ENCODE measurements around the gene TRAPPC12.
"Not testable (repeated sequence)": the region's sequence is repeated elsewhere in the genome, so short reads cannot be mapped to it uniquely, and the experiment has no call there.

TRAPPC12 gene

GRCh38 chr2:3365219-3365618 is 14.3 kb upstream of the TRAPPC12 start:
- Histone ChIP-seq H3K9ac (ENCODE audit: low read length in 5 of 5) (no peak overlapping the region), H3K4me1 (ENCODE audit: control insufficient read depth in 5 of 5, insufficient read depth in 5 of 5, low read length in 5 of 5) (peaks cover 0 to 3% (median 0%) of the 10 kb centered on the region in 5 donors), H3K27me3 (ENCODE audit: control insufficient read depth in 5 of 5, insufficient read depth in 4 of 5, low read length in 5 of 5) (no peaks in the 10 kb centered on the region), H3K27ac (ENCODE audit: low read depth, low read length) (no peak overlapping the region), H3K9me3 (ENCODE audit: control insufficient read depth in 5 of 5, low read length in 5 of 5) (no peaks in the 10 kb centered on the region), H3K4me3 (ENCODE audit: low read depth in 1 of 5, low read length in 5 of 5) (no peak overlapping the region), H3K36me3 (ENCODE audit: control insufficient read depth in 5 of 5, insufficient read depth in 5 of 5, low read length in 5 of 5) (no peaks in the 10 kb centered on the region)

DNA sequence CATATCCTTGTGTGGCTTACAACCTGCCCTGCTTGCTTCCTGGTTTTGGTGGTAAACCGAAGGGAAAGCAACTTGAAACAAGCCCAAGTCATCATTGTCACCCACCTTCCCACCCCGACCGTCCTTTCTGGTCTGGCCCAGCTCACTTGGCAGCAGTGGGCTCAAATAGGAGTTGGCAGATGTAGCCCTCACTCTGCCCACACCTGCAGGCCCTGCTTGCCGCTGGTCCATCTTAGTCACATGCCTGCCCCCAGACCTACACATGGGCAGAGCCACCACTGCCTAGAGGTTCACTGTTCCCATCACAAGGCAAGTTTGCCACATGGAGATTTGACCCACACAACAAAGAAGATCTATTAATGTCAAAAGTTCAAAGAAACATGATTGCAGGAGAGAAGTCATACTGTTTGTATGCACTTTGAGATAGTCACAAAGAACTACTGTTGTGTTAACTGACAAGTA is 11.2 kb upstream of the TRAPPC12 start:
- Histone ChIP-seq H3K27ac (ENCODE audit: low read depth, low read length) (no peak overlapping the region), H3K9me3 (ENCODE audit: control insufficient read depth in 5 of 5, low read length in 5 of 5) (no peaks in the 10 kb centered on the region), H3K9ac (ENCODE audit: low read length in 5 of 5) (no peak overlapping the region), H3K4me3 (ENCODE audit: low read depth in 1 of 5, low read length in 5 of 5) (no peak overlapping the region), H3K4me1 (ENCODE audit: control insufficient read depth in 5 of 5, insufficient read depth in 5 of 5, low read length in 5 of 5) (peaks cover 0 to 3% (median 0%) of the 10 kb centered on the region in 5 donors), H3K36me3 (ENCODE audit: control insufficient read depth in 5 of 5, insufficient read depth in 5 of 5, low read length in 5 of 5) (no peaks in the 10 kb centered on the region), H3K27me3 (ENCODE audit: control insufficient read depth in 5 of 5, insufficient read depth in 4 of 5, low read length in 5 of 5) (no peaks in the 10 kb centered on the region)

GRCh38 chr2:3369340-3370181 is 9.9 kb upstream of the TRAPPC12 start:
- not testable (repeated sequence) for H3K4me3 ChIP-seq (ENCODE audit: low read depth in 1 of 5, low read length in 5 of 5); H3K27ac ChIP-seq (ENCODE audit: low read depth, low read length); H3K9me3 ChIP-seq (ENCODE audit: control insufficient read depth in 5 of 5, low read length in 5 of 5); H3K9ac ChIP-seq (ENCODE audit: low read length in 5 of 5); H3K36me3 ChIP-seq (ENCODE audit: control insufficient read depth in 5 of 5, insufficient read depth in 5 of 5, low read length in 5 of 5); H3K4me1 ChIP-seq (ENCODE audit: control insufficient read depth in 5 of 5, insufficient read depth in 5 of 5, low read length in 5 of 5); H3K27me3 ChIP-seq (ENCODE audit: control insufficient read depth in 5 of 5, insufficient read depth in 4 of 5, low read length in 5 of 5)

DNA sequence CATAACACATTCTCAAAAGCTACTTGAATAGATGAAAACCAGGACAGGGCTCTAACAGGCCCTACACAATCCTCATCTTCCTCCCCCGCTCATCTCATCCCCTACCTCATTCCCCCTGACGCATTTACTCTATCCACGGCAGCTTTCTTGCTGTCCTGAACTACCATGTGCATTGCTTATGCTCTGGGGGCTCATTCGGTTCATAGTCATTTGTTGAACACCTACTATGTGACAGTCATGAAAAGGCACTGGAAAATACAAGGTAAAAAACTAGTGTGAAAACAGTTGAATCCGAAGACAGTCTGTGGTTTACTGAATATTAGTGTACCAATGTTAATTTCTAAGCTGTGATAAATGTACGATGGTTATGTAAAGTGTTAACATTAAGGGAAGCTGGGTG is 2.7 kb upstream of the TRAPPC12 start:
- no peaks in the 10 kb centered on the region for H3K27me3 ChIP-seq (ENCODE audit: control insufficient read depth in 5 of 5, insufficient read depth in 4 of 5, low read length in 5 of 5)
- H3K4me1 ChIP-seq (ENCODE audit: control insufficient read depth in 5 of 5, insufficient read depth in 5 of 5, low read length in 5 of 5): peaks cover 4 to 43% (median 37%) of the 10 kb centered on the region in 5 donors
- no peak overlapping the region for H3K27ac ChIP-seq (ENCODE audit: low read depth, low read length)
- no peaks in the 10 kb centered on the region for H3K9me3 ChIP-seq (ENCODE audit: control insufficient read depth in 5 of 5, low read length in 5 of 5)
- H3K36me3 ChIP-seq (ENCODE audit: control insufficient read depth in 5 of 5, insufficient read depth in 5 of 5, low read length in 5 of 5): peaks cover 0 to 4% (median 0%) of the 10 kb centered on the region in 5 donors
- peak overlapping the region in 1 of 5 donors; percentile 85 for H3K9ac ChIP-seq (ENCODE audit: low read length in 5 of 5)
- H3K4me3 ChIP-seq (ENCODE audit: low read depth in 1 of 5, low read length in 5 of 5): peak overlapping the region; percentile 89 to 99 (median 94)

GRCh38 chr2:3377279-3377611 is 2.2 kb upstream of the TRAPPC12 start:
- Histone ChIP-seq H3K4me3 (ENCODE audit: low read depth in 1 of 5, low read length in 5 of 5) (peak overlapping the region; percentile 89 to 99 (median 94)), H3K9ac (ENCODE audit: low read length in 5 of 5) (peak overlapping the region; percentile 3 to 94 (median 85)), H3K4me1 (ENCODE audit: control insufficient read depth in 5 of 5, insufficient read depth in 5 of 5, low read length in 5 of 5) (peaks cover 4 to 43% (median 37%) of the 10 kb centered on the region in 5 donors), H3K27me3 (ENCODE audit: control insufficient read depth in 5 of 5, insufficient read depth in 4 of 5, low read length in 5 of 5) (no peaks in the 10 kb centered on the region), H3K36me3 (ENCODE audit: control insufficient read depth in 5 of 5, insufficient read depth in 5 of 5, low read length in 5 of 5) (peaks cover 0 to 4% (median 0%) of the 10 kb centered on the region in 5 donors), H3K27ac (ENCODE audit: low read depth, low read length) (peak overlapping the region; percentile 87), H3K9me3 (ENCODE audit: control insufficient read depth in 5 of 5, low read length in 5 of 5) (no peaks in the 10 kb centered on the region)

- H3K27me3 ChIP-seq (ENCODE audit: control insufficient read depth in 5 of 5, insufficient read depth in 4 of 5, low read length in 5 of 5): no peaks in the 10 kb centered on the region
- H3K27ac ChIP-seq (ENCODE audit: low read depth, low read length): peak within 1 kb of the TSS; percentile 87
- peak within 1 kb of the TSS; percentile 92 to 99 (median 94) for H3K4me3 ChIP-seq (ENCODE audit: low read depth in 1 of 5, low read length in 5 of 5)
- H3K36me3 ChIP-seq (ENCODE audit: control insufficient read depth in 5 of 5, insufficient read depth in 5 of 5, low read length in 5 of 5): peaks cover 0 to 7% (median 0%) of the 10 kb centered on the region in 5 donors
- no peaks in the 10 kb centered on the region for H3K9me3 ChIP-seq (ENCODE audit: control insufficient read depth in 5 of 5, low read length in 5 of 5)
- H3K9ac ChIP-seq (ENCODE audit: low read length in 5 of 5): peak within 1 kb of the TSS; percentile 3 to 94 (median 85)
- H3K4me1 ChIP-seq (ENCODE audit: control insufficient read depth in 5 of 5, insufficient read depth in 5 of 5, low read length in 5 of 5): peaks cover 4 to 43% (median 37%) of the 10 kb centered on the region in 5 donors
Measured at GRCh38 chr2:3377612-3378432, 1.7 kb upstream of the TRAPPC12 start, which contains the start of gene EIPR1. EIPR1 (minus strand) TSS chr2:3377818; CDS start chr2:3377689, 129 bp downstream.

DNA sequence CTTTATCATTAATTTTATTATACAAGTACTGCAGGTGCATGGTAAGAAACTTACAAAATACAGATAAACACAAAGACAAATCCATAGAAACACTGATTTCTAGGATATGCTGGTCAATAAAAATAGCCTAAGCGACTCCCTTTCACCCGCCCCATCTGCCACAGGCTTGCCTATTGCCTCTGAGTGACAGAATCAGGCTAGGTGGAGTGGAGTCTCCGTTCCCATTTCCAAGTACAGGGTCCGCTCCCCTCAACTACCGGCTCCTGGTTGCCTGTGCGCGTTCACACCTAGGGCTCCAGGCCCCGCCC is 201 bp upstream of the TRAPPC12 start:
- H3K4me3 ChIP-seq (ENCODE audit: low read depth in 1 of 5, low read length in 5 of 5): peak overlapping the region; percentile 75 to 97 (median 90)
- peak overlapping the region; percentile 89 for H3K27ac ChIP-seq (ENCODE audit: low read depth, low read length)
- peaks cover 4 to 43% (median 37%) of the 10 kb centered on the region in 5 donors for H3K4me1 ChIP-seq (ENCODE audit: control insufficient read depth in 5 of 5, insufficient read depth in 5 of 5, low read length in 5 of 5)
- no peaks in the 10 kb centered on the region for H3K27me3 ChIP-seq (ENCODE audit: control insufficient read depth in 5 of 5, insufficient read depth in 4 of 5, low read length in 5 of 5)
- H3K36me3 ChIP-seq (ENCODE audit: control insufficient read depth in 5 of 5, insufficient read depth in 5 of 5, low read length in 5 of 5): peaks cover 0 to 7% (median 0%) of the 10 kb centered on the region in 5 donors
- H3K9ac ChIP-seq (ENCODE audit: low read length in 5 of 5): peak overlapping the region in 4 of 5 donors; percentile 85 to 96 (median 90)
- H3K9me3 ChIP-seq (ENCODE audit: control insufficient read depth in 5 of 5, low read length in 5 of 5): no peaks in the 10 kb centered on the region

DNA sequence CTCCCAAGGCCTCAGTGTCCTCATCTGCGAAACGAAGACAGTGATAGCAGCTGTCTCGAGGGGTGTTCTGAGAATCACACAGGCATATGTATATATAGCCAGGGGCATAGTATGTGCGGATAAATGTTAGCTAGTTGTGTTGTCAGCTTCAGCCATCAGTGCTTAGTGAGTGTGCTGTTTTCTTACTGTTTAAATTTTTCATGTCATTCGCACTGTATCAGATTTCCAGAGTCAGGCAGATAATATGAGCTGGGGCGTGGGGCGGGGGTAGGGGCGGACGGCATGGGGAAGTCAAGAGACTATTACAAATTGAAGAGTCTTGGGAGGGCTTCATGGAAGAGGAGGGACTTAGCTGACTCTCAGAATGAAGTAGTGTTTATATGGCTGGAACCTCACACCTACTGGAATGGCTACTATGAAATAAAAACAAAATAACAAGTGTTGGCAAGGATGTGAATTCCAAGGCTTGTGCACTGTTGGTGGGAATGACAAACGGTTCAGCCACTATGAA is 7.0 kb downstream of the TRAPPC12 start:
- H3K27me3 ChIP-seq (ENCODE audit: control insufficient read depth in 5 of 5, insufficient read depth in 4 of 5, low read length in 5 of 5): no peaks in the 10 kb centered on the region
- no peak overlapping the region for H3K4me3 ChIP-seq (ENCODE audit: low read depth in 1 of 5, low read length in 5 of 5)
- no peaks in the 10 kb centered on the region for H3K9me3 ChIP-seq (ENCODE audit: control insufficient read depth in 5 of 5, low read length in 5 of 5)
- H3K36me3 ChIP-seq (ENCODE audit: control insufficient read depth in 5 of 5, insufficient read depth in 5 of 5, low read length in 5 of 5): peaks cover 6 to 39% (median 30%) of the 10 kb centered on the region in 5 donors
- H3K9ac ChIP-seq (ENCODE audit: low read length in 5 of 5): no peak overlapping the region
- no peaks in the 10 kb centered on the region for H3K4me1 ChIP-seq (ENCODE audit: control insufficient read depth in 5 of 5, insufficient read depth in 5 of 5, low read length in 5 of 5)
- no peak overlapping the region for H3K27ac ChIP-seq (ENCODE audit: low read depth, low read length)

DNA sequence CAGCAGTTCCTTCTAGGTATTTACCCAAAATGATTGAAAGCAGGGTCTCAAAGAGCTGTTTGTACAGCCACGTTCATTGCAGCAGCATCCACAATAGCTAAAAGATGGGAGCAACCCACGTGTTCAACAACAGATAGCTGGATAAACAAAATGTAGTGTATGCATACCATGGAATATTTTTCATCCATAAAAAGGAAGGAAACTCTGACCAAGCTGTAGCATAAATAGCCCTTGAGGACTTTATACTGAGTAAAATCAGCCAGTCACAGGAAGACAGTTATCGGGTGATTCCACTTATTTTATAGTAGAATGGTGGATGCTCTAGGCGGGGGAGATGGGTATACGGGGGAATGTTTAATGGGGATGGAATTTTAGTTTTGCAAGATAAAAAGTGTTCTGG is 7.5 kb downstream of the TRAPPC12 start:
- no peaks in the 10 kb centered on the region for H3K9me3 ChIP-seq (ENCODE audit: control insufficient read depth in 5 of 5, low read length in 5 of 5)
- H3K27me3 ChIP-seq (ENCODE audit: control insufficient read depth in 5 of 5, insufficient read depth in 4 of 5, low read length in 5 of 5): no peaks in the 10 kb centered on the region
- H3K4me1 ChIP-seq (ENCODE audit: control insufficient read depth in 5 of 5, insufficient read depth in 5 of 5, low read length in 5 of 5): no peaks in the 10 kb centered on the region
- H3K9ac ChIP-seq (ENCODE audit: low read length in 5 of 5): no peak overlapping the region
- H3K4me3 ChIP-seq (ENCODE audit: low read depth in 1 of 5, low read length in 5 of 5): no peak overlapping the region
- peaks cover 6 to 43% (median 30%) of the 10 kb centered on the region in 5 donors for H3K36me3 ChIP-seq (ENCODE audit: control insufficient read depth in 5 of 5, insufficient read depth in 5 of 5, low read length in 5 of 5)
- no peak overlapping the region for H3K27ac ChIP-seq (ENCODE audit: low read depth, low read length)
